ENCODE data around the gene SRSF9. TPM values are rescaled to one million over a fixed set of nuclear protein-coding genes. Genes with fewer than 3 reads are reported as not detected.

The SRSF9 gene
- total and polyA plus RNA-seq, 2 of the 4 experiments (the other 2 are of a cell fraction): 102 to 143 TPM

GRCh38 chr12:120413901-120414695, 55.5 kb downstream of the SRSF9 start:
- H2BK5ac ChIP-seq (ENCODE audit: low read depth, low read length, poor library complexity, severe bottlenecking): no peak overlapping the region
- H2BK15ac ChIP-seq (ENCODE audit: low read depth, low read length): no peak overlapping the region
- no peak overlapping the region for H3K4me2 ChIP-seq (ENCODE audit: low read depth, low read length)
- ATAC-seq (ENCODE audit: low read depth) (no peak), DNase-seq (no peak)
- in situ Hi-C loops (cut with MboI; ENCODE audit: low sequenced_read_pairs) (no loop called here), intact Hi-C loops (cut with micrococcal nuclease) (loop anchor here (5.0 kb wide), 1 partner anchor 42 kb away; no protein-coding TSS in a partner anchor), dilution Hi-C loops (cut with HindIII; ENCODE audit: low sequenced_read_pairs, unreplicated experiment) (no loop called here)
- no peak overlapping the region for H3K18ac ChIP-seq (ENCODE audit: low read depth, low read length)
- H4K8ac ChIP-seq (ENCODE audit: low read depth in 2 of 2, low read length in 2 of 2): no peak overlapping the region
- H4K20me1 ChIP-seq (ENCODE audit: insufficient read depth, low read length): no peaks in the 10 kb centered on the region
- no peak overlapping the region for H3K14ac ChIP-seq (replicated peaks; ENCODE audit: low read depth, low read length)
- H3K9me1 ChIP-seq (ENCODE audit: insufficient read depth, low read length): no peaks in the 10 kb centered on the region
- no TSS peak for BruUV-seq (replicated peaks)
- no peak overlapping the region for H2AK5ac ChIP-seq (ENCODE audit: low read depth, low read length)
- H3K4me1 ChIP-seq (ENCODE audit: control insufficient read depth, insufficient read depth, low read length): no peaks in the 10 kb centered on the region
- no peak overlapping the region for H3K23ac ChIP-seq (ENCODE audit: low read depth, low read length)
- no peak overlapping the region for H3K9ac ChIP-seq (ENCODE audit: low read depth, low read length)
- H2AFZ ChIP-seq (replicated peaks; ENCODE audit: low read length, poor library complexity): peak overlapping the region; percentile 51
- ChIA-PET CTCF (no interaction called here), POLR2A (ENCODE audit: unreplicated experiment) (no interaction called here)
- H4K91ac ChIP-seq (ENCODE audit: insufficient read depth, low read depth, low read length): no peak overlapping the region
- no peak overlapping the region for H2AK9ac ChIP-seq (replicated peaks; ENCODE audit: low read depth, low read length, poor library complexity)
- H3K4me3 ChIP-seq (ENCODE audit: insufficient read depth, low read depth, low read length): no peak overlapping the region
- H3K9me3 ChIP-seq (ENCODE audit: control insufficient read depth, insufficient read depth, low read length): no peaks in the 10 kb centered on the region
- peaks cover 20% of the 10 kb centered on the region for H3K27me3 ChIP-seq (ENCODE audit: control insufficient read depth, insufficient read depth, low read length)
- no peak overlapping the region for H3K27ac ChIP-seq (ENCODE audit: insufficient read depth, low read length)
- TF ChIP-seq RAD21 (IDR thresholded peaks at IDR 0.05; ENCODE audit: low read length): no peak
- TF ChIP-seq RFX5 (IDR thresholded peaks at IDR 0.05; ENCODE audit: low read depth, low read length): no peak
- TF ChIP-seq CHD1 (IDR thresholded peaks at IDR 0.05; ENCODE audit: low read depth, low read length): no peak
- TF ChIP-seq RCOR1 (IDR thresholded peaks at IDR 0.05; ENCODE audit: insufficient replicate concordance, low read length): no peak
- TF ChIP-seq POLR2A (IDR thresholded peaks at IDR 0.05; ENCODE audit: low read depth, low read length): no peak
- no peak for TF ChIP-seq CTCF (conservative IDR thresholded peaks at IDR 0.05; ENCODE audit: low read depth, low read length)
- TF ChIP-seq MAFK (IDR thresholded peaks at IDR 0.05; ENCODE audit: low read depth, low read length): no peak
- TF ChIP-seq SMC3 (IDR thresholded peaks at IDR 0.05; ENCODE audit: low read depth, low read length): no peak
- TF ChIP-seq USF2 (IDR thresholded peaks at IDR 0.05; ENCODE audit: low read depth, low read length): no peak
- no peak for TF ChIP-seq ELK1 (IDR thresholded peaks at IDR 0.05; ENCODE audit: borderline replicate concordance, low read depth, low read length)
- TF ChIP-seq CEBPB (IDR thresholded peaks at IDR 0.05; ENCODE audit: low read depth, low read length): no peak
- TF ChIP-seq NFE2L2 (IDR thresholded peaks at IDR 0.05; ENCODE audit: low read depth, low read length): no peak
- no peak overlapping the region for H2BK20ac ChIP-seq (ENCODE audit: low read depth, low read length)
- 0% methylated on average over 1 of the region's 13 CpGs; no CpG with 5 or more reads in 1 of the 2 experiments for WGBS, 2 experiments (ENCODE audit: extremely low coverage in 2 of 2, insufficient read length in 1 of 2)
- no peaks in the 10 kb centered on the region for H3K36me3 ChIP-seq (ENCODE audit: control insufficient read depth, insufficient read depth, low read length)
- H3K4ac ChIP-seq (ENCODE audit: low read depth, low read length): no peak overlapping the region
- no peak overlapping the region for H2BK120ac ChIP-seq (ENCODE audit: low read depth, low read length)
- no peak overlapping the region for H3K56ac ChIP-seq (ENCODE audit: extremely low read depth, insufficient read depth, low read length)
- no peak overlapping the region for H4K5ac ChIP-seq (ENCODE audit: low read depth, low read length)
- H3K79me1 ChIP-seq (ENCODE audit: low read depth in 1 of 2, low read length in 2 of 2): no peaks in the 10 kb centered on the region
